Measurements from ENCODE around the gene MSANTD1.
A peak's percentile ranks its signal among the peaks of the same experiment; 100 is the strongest.

The MSANTD1 gene

DNA sequence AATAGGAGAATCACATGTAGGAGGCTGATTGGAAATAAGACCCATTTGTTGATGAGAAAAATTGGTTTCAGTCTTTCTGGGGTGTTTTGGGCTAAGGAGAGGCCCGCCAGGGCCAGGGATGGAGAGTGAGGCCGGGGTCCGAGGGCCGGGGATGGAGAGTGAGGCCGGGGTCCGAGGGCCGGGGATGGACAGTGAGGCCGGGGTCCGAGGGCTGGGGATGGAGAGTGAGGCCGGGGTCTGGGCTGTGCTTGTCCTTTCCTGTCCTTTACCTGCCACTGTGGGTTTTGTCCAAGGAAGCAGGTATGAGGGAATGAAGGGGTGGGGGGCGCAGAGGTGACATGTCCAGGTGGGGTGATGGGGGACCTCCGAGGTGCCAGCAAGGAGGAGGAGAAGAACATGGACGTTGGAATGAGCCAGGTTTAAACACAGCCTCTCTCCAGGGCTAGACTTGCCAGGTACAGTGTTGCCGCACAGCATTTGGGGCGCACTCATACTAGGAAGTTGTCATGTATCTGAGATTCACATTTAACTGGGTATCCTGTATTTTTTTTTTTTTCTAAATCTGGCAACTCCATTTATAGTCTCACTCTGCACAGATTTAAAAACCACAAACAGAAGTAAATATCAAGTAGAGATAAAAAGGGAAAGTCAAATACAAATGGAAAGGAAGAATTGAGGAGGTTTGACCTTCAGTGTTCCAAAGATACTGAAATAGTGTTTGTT, 52.7 kb downstream of the MSANTD1 start:
- DNase-seq (ENCODE audit: low read depth in 3 of 3, low spot score in 1 of 3): no peak

DNA sequence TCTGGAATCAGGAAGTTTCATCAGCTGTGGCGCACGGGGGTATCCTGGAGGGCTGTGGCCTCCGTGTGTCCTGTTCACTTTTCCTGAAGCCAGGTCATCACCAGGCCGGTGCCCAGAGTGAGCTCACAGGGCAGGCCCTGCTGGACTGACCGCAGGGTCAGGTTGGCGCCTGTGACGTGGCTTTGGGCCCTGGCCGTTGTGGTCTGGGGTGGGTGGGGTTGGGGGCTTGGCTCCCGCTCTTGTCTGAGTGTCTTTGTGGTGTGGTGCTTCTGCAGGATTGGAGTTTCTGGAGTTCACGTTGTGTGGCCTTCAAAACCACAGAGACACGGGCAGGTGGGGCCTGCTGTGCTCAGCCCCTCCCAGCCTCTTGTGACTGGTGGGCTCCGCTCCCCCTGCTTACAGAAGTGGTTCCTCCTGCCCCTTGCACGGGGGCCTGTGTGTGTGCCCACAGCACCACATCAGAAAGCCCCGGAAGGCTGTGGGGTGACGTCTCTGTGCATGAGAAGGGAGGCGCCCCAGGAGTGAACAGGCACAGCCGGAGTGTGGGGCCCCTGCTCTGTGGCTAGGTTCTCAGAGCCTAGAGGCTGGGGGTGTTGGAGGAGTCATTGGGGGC, 53.3 kb downstream of the MSANTD1 start:
- peak; percentile 24 to 45 (median 34) for DNase-seq (ENCODE audit: low read depth in 3 of 3, low spot score in 1 of 3)

DNA sequence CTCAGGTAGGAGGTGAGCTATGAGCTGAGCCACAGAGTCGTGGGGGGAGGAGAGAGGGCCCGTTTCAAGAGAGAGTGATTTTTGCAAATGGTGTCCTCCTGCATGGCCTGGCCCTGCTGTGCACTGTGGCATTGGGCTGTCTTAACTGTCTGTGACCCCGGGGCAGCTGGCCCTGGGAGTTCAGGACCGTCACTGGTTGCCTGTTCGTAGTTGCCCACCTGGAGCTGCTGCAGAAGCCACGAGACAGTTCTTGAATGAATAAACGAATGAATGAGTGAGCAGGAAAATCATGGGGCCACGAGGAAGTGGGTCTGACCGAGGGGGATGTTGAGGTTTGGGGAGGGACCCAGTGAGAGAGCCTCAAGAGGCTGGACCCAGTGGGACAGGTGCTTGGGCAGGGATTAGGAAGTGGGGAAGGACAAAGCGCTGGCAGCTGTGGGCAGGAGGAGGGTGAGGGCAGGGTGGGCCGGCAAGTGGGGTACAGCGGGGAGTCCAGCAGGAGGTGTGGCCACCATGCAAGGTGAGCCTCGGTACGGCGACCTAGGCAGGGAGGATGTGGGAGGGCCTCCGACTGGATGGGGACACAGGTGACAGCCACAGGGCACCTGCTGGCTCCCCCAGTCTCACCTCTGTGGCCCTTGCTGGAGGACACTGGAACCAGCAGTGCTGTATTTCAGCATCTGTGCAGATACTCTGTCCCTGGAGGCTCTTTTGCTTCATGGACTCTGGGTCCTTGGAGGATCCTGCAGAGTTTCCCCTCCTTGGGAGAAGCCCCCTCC, 54.0 kb downstream of the MSANTD1 start:
- DNase-seq (ENCODE audit: low read depth in 3 of 3, low spot score in 1 of 3): no peak

DNA sequence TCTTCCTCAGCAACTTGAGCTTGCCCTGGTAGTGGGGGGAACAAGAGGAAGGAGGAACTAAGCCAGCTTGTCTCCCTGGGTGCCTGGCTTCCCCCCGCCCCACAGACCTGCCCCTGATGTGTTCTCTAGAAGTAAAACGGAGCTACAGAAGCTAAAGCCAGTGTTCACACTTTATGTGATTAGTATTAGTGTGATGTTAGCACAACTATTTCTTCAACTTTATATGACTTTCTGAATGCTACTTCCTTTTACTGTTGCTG, 54.5 kb downstream of the MSANTD1 start:
- DNase-seq (ENCODE audit: low read depth in 3 of 3, low spot score in 1 of 3): no peak

DNA sequence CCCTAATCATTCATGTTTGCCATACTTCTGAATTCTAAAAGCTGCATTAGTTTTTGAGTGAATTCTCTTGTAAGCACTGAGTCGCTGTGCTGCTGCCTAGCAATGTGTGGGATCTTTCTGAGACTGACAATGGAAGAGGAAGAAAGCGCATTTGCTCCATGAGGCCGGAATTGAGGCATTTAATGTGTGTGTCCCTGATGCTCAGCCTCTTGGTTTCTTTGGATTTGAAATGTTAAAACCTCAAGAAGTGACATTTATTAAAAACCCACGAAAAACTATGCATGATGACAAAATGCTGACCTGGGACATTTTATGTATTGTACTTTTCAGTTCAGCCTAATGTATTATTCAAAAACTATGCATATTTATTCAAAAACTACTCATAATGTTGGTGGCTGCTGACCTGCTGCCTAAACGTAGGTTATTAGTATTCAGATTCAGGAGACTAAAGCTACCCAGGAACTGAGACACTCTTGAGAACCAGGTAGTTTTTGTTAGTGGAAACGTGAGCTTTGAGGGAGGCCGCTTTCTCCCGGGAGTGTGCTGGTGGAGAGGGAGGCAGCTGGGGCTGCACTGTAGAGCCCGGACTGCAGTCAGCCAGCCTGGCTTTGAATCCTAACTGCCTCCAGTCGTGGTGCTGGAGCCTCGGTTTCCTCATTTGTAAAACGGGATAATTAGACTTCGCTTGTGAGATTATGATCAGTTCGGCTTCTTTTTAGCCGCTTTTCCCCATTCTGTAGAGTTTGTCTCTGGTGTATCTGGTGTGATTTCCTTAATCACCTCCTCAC, 55.2 kb downstream of the MSANTD1 start:
- no peak for DNase-seq (ENCODE audit: low read depth in 3 of 3, low spot score in 1 of 3)

DNA sequence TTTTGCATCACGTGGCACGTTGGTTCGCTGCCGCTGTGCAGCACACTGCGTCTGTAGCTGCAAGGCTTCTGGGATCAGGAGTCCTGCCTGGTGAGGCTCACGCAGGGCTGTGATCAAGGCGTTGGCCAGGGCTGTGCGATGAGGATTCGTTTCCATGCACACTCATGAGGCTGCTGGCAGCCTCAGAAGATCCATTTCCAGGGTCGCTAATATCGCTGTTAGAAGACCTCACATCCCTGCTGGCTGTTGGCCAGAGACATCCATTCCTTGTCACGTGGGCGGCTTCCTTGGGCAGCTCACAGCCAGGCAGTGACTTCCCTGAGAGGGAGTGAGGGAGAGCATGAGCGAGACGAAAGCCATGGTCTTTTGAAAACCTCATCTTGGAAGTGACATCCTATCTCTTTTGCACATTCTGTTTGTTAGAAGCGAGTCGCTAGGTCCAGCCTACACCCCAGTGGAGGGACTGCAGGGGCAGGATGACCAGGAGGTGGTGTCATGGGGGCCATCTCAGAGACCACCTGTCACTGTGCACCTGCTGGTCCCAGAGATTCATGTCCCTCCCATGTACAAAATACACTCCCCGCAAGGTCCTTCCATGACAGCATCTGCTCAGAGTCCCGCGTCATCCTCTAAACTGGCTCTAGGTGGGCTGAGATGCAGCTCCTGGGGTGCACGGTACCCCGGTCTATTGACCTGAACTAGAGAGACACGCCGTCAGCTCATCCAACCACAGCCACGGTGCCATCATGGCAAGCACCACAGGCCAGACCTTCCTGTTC, 56.1 kb downstream of the MSANTD1 start:
- no peak for DNase-seq (ENCODE audit: low read depth in 3 of 3, low spot score in 1 of 3)

DNA sequence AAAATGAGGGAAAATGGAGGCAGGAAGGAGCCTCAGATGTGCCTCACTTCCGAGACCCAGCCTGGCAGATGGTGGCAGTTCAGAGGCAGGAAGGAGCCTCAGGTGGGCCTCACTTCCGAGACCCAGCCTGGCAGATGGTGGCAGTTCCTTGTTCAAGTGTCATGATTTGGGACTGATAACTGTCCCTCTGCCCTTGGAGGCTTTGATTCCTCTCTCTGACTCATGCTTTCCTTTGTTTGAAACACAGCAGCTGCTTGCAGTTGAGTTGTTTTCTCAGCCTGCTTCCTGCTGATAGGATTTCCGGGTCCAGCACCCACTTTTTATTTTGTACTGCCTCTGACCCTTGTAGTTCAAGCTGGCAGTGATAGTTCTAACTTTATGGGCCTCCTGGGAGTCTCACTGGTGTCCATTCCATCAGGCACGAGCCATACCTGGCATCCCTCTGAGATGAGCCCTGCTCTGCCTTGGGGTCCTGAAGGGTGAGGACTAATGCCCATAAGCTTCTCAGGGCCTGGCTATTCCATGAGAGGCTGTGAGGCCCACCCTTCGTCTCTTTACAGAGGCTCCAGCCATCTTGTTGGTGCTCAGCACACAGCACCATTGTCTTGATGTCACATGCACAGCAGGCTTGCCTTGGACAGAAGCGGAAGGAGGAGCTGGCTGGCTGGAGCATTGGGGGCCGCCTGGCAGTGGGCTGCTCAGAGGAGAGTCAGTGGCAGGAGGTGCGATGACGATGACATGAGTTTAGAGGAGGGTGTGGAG, 56.8 kb downstream of the MSANTD1 start:
- DNase-seq (ENCODE audit: low read depth in 3 of 3, low spot score in 1 of 3): no peak

Measured in stimulated activated CD4-positive, alpha-beta T cell treated with anti-CD3 and anti-CD28 coated beads, TNF-alpha, amount 100 ng/mL, for 1 hour (primary cell).